Testis (tissue), 3 donors: ENCODE results near the gene ZNF254. TPM values are rescaled to one million over a fixed set of nuclear protein-coding genes. Genes with fewer than 3 reads are reported as not detected.

Experiments used
- DNase-seq: peaks from one replicate; pipeline ENCODE4 v3.0.0-alpha.2; 2019
- H3K27ac ChIP-seq, 2 donors: fragments of 200-600 bp; sonication (generic); one replicate each; pipeline ENCODE4 v1.5.1; 2019
- H3K27me3 ChIP-seq: fragments of 200-600 bp; sonication (generic); one replicate; pipeline ENCODE4 v1.5.1; 2019
- H3K36me3 ChIP-seq: fragments of 200-600 bp; sonication (generic); one replicate; pipeline ENCODE4 v1.5.1; 2017; ENCODE audit warnings: low read depth; ENCODE audit errors: missing control alignments
- H3K4me1 ChIP-seq: fragments of 200-600 bp; sonication (generic); one replicate; pipeline ENCODE4 v1.5.1; 2019
- H3K4me3 ChIP-seq, 2 donors: fragments of 200-600 bp; sonication (generic); one replicate each; pipeline ENCODE4 v1.5.1; 2017 to 2019
- H3K9me3 ChIP-seq: fragments of 200-600 bp; sonication (generic); one replicate; pipeline ENCODE4 v1.5.1; 2017
- CTCF ChIP-seq, 3 experiments: fragments of 450-650 bp in 2 of 3; fragments of 200-600 bp in 1 of 3; sonication (generic) in 1 of 3; IDR thresholded peaks; one replicate each; pipeline ENCODE4 v1.5.1; 2016 to 2019; ENCODE audit warnings: antibody characterized with exemption in 3 of 3, mild to moderate bottlenecking in 2 of 3, moderate library complexity in 1 of 3
- POLR2A ChIP-seq: fragments of 450-650 bp; IDR thresholded peaks from one replicate; pipeline ENCODE4 v1.6.1; 2017; ENCODE audit warnings: antibody characterized with exemption, mild to moderate bottlenecking, moderate library complexity
- WGBS, 2 donors: methylation state at CpG; one replicate each; pipeline ENCODE4 v1.1.5; 2018; 5-methylcytosine and 5-hydroxymethylcytosine counted together
- intact Hi-C: fragments of 100-400 bp; cut with DNase I; formaldehyde crosslinking; loops from one replicate; pipeline ENCODE4 v1.15.1; 2023; ENCODE audit warnings: low total_unique reads
- polyA plus RNA-seq: library from polyadenylated mRNA; stranded (reverse); fragments of 350-450 nt; fragmentation: Illumina TruSeq; extraction: RNeasy Lipid Tissue Mini Kit (QIAGEN cat#74804); gene quantifications from one replicate; pipeline ENCODE4 v1.2.3, GENCODE V29; 2014; ENCODE audit warnings: low read depth, low replicate concordance; ENCODE audit not compliant: insufficient read depth
- total RNA-seq, 2 donors: library from RNA; depleted of rRNA; stranded (reverse); fragments of >200 nt; gene quantifications; one replicate each; pipeline ENCODE4 v1.2.3, GENCODE V29; 2016

ZNF254 gene
- total and polyA plus RNA-seq, 3 donors from 2014 or later = 5.1 to 20.6 (median 16.1) TPM

- intact Hi-C loops = no loop called here
- no peak for DNase-seq
- Histone ChIP-seq H3K4me1 (no peaks in the 10 kb centered on the region), H3K27ac (no peak overlapping the region), H3K9me3 (no peaks in the 10 kb centered on the region), H3K36me3 (no peaks in the 10 kb centered on the region), H3K4me3 (no peak overlapping the region), H3K27me3 (no peaks in the 10 kb centered on the region)
- TF ChIP-seq POLR2A = no peak
- TF ChIP-seq CTCF (IDR thresholded peaks at IDR 0.05) = no peak
- WGBS, 2 donors = 100% methylated on average over 1 of the region's 1 CpG
These were observed 37.5 kb upstream of the ZNF254 start for GRCh38 chr19:24049537-24049936.

- DNase-seq = no peak
- H3K4me1 ChIP-seq = no peaks in the 10 kb centered on the region
- WGBS, 2 donors = 92 to 95% methylated on average over 4 of the region's 4 CpGs
- intact Hi-C loops = no loop called here
- H3K36me3 ChIP-seq = no peaks in the 10 kb centered on the region
- H3K4me3 ChIP-seq = no peak overlapping the region
- H3K27me3 ChIP-seq = no peaks in the 10 kb centered on the region
- no peaks in the 10 kb centered on the region for H3K9me3 ChIP-seq
- no peak overlapping the region for H3K27ac ChIP-seq
- TF ChIP-seq CTCF (IDR thresholded peaks at IDR 0.05) = no peak
- TF ChIP-seq POLR2A = no peak
These were observed 35.5 kb upstream of the ZNF254 start for GRCh38 chr19:24051516-24051915.

GRCh38 chr19:24052811-24053210 lies 34.2 kb upstream of the ZNF254 start:
- Histone ChIP-seq H3K27me3 (no peaks in the 10 kb centered on the region), H3K36me3 (no peaks in the 10 kb centered on the region), H3K9me3 (no peaks in the 10 kb centered on the region), H3K4me3 (no peak overlapping the region), H3K4me1 (no peaks in the 10 kb centered on the region), H3K27ac (no peak overlapping the region)
- 93 to 98% methylated on average over 3 of the region's 3 CpGs for whole genome bisulfite sequencing, 2 donors
- TF ChIP-seq POLR2A (no peak), CTCF (IDR thresholded peaks at IDR 0.05) (no peak)
- intact Hi-C loops = no loop called here
- DNase-seq = no peak

- DNase-seq = no peak
- no peaks in the 10 kb centered on the region for H3K36me3 ChIP-seq
- TF ChIP-seq CTCF (IDR thresholded peaks at IDR 0.05) = no peak
- no peak for TF ChIP-seq POLR2A
- H3K9me3 ChIP-seq = no peaks in the 10 kb centered on the region
- H3K4me1 ChIP-seq = no peaks in the 10 kb centered on the region
- WGBS, 2 donors = 96 to 98% methylated on average over 4 of the region's 4 CpGs
- intact Hi-C loops = no loop called here
- H3K27ac ChIP-seq = no peak overlapping the region
- H3K4me3 ChIP-seq = no peak overlapping the region
- H3K27me3 ChIP-seq = no peaks in the 10 kb centered on the region
These were observed 33.4 kb upstream of the ZNF254 start for GRCh38 chr19:24053601-24054000.

GRCh38 chr19:24054044-24054935 lies 32.7 kb upstream of the ZNF254 start:
- Histone ChIP-seq H3K4me3 (no peak overlapping the region), H3K36me3 (no peaks in the 10 kb centered on the region), H3K9me3 (no peaks in the 10 kb centered on the region), H3K27ac (no peak overlapping the region), H3K27me3 (no peaks in the 10 kb centered on the region), H3K4me1 (no peaks in the 10 kb centered on the region)
- no peak for DNase-seq
- 79% methylated on average over 5 of the region's 5 CpGs for WGBS, 2 donors
- TF ChIP-seq POLR2A = no peak
- intact Hi-C loops = no loop called here
